Suppressor macrophage (primary cell): Measurements from ENCODE around the gene ELOVL1.
A peak's percentile ranks its signal among the peaks of the same experiment; 100 is the strongest.

ENCODE experiments used
- DNase-seq, 4 experiments: peaks; one replicate each; pipeline ENCODE4 v3.0.0-alpha.2; 2020 to 2022

The ELOVL1 gene

GRCh38 chr1:43324810-43325209 lies 43.0 kb downstream of the ELOVL1 start:
- DNase-seq, result no peak

- no peak for DNase-seq
Measured at GRCh38 chr1:43322506-43322905, 45.3 kb downstream of the ELOVL1 start.

GRCh38 chr1:43321331-43321891 lies 46.4 kb downstream of the ELOVL1 start:
- DNase-seq, result no peak

GRCh38 chr1:43319766-43320165 lies 48.0 kb downstream of the ELOVL1 start:
- DNase-seq, result peak in 2 of 4 experiments; percentile 30 to 36

- DNase-seq, result no peak
Measured at GRCh38 chr1:43319288-43319687, 48.5 kb downstream of the ELOVL1 start.

- DNase-seq, result no peak
Measured at GRCh38 chr1:43318831-43319230, 49.0 kb downstream of the ELOVL1 start.

- peak in 2 of 4 experiments; percentile 19 to 20 for DNase-seq
Measured at GRCh38 chr1:43317817-43318471, 49.9 kb downstream of the ELOVL1 start.

GRCh38 chr1:43316738-43317520 lies 50.9 kb downstream of the ELOVL1 start:
- no peak for DNase-seq

GRCh38 chr1:43315963-43316737 lies 51.7 kb downstream of the ELOVL1 start:
- peak in 1 of 4 experiments; percentile 12 for DNase-seq

- DNase-seq, result no peak
Measured at GRCh38 chr1:43315481-43315880, 52.3 kb downstream of the ELOVL1 start.

- DNase-seq, result no peak
Measured at GRCh38 chr1:43314233-43314632, 53.6 kb downstream of the ELOVL1 start.

- DNase-seq, result no peak
Measured at GRCh38 chr1:43313771-43314170, 54.0 kb downstream of the ELOVL1 start.
